Measurements from ENCODE around the gene GALNT1.

GALNT1 gene

GRCh38 chr18:35683021-35683420 is 101.5 kb downstream of the GALNT1 start:
- no peak for DNase-seq

- no peak for DNase-seq
Observed at GRCh38 chr18:35688757-35689156, 107.2 kb downstream of the GALNT1 start.

- DNase-seq: no peak
Observed at GRCh38 chr18:35689728-35690127, 108.2 kb downstream of the GALNT1 start.

- no peak for DNase-seq
Observed at GRCh38 chr18:35691625-35692024, 110.1 kb downstream of the GALNT1 start.

GRCh38 chr18:35692866-35693265 is 111.3 kb downstream of the GALNT1 start:
- DNase-seq: no peak

GRCh38 chr18:35693829-35694228 is 112.3 kb downstream of the GALNT1 start:
- DNase-seq: no peak

- DNase-seq: no peak
Observed at GRCh38 chr18:35694808-35695207, 113.3 kb downstream of the GALNT1 start.

- peak; percentile 30 for DNase-seq
Observed at GRCh38 chr18:35695384-35695783, 113.8 kb downstream of the GALNT1 start.

GRCh38 chr18:35695803-35696202 is 114.3 kb downstream of the GALNT1 start:
- DNase-seq: peak; percentile 25

GRCh38 chr18:35696307-35696706 is 114.8 kb downstream of the GALNT1 start:
- DNase-seq: no peak

- DNase-seq: no peak
Observed at GRCh38 chr18:35697869-35698268, 116.3 kb downstream of the GALNT1 start.

GRCh38 chr18:35703043-35703688 is 121.6 kb downstream of the GALNT1 start:
- DNase-seq: no peak

GRCh38 chr18:35705988-35706387 is 124.4 kb downstream of the GALNT1 start:
- no peak for DNase-seq

- DNase-seq: no peak
Observed at GRCh38 chr18:35707247-35707646, 125.7 kb downstream of the GALNT1 start.

- DNase-seq: no peak
Observed at GRCh38 chr18:35707674-35708073, 126.1 kb downstream of the GALNT1 start.

- no peak for DNase-seq
Observed at GRCh38 chr18:35710581-35710980, 129.0 kb downstream of the GALNT1 start.

GRCh38 chr18:35711227-35711626 is 129.7 kb downstream of the GALNT1 start:
- no peak for DNase-seq

- no peak for DNase-seq
Observed at GRCh38 chr18:35713545-35713944, 132.0 kb downstream of the GALNT1 start.

- no peak for DNase-seq
Observed at GRCh38 chr18:35714539-35714938, 133.0 kb downstream of the GALNT1 start.

GRCh38 chr18:35715139-35715538 is 133.6 kb downstream of the GALNT1 start:
- no peak for DNase-seq

GRCh38 chr18:35716169-35716831 is 134.8 kb downstream of the GALNT1 start:
- DNase-seq: no peak

GRCh38 chr18:35717182-35717581 is 135.6 kb downstream of the GALNT1 start:
- no peak for DNase-seq

- DNase-seq: no peak
Observed at GRCh38 chr18:35721431-35722081, 140.0 kb downstream of the GALNT1 start.

- no peak for DNase-seq
Observed at GRCh38 chr18:35728676-35729075, 147.1 kb downstream of the GALNT1 start.
